HG03045 (cell line): ENCODE measurements around the gene HOXC9.

Source experiments
- ATAC-seq: cut with Tn5 transposase; IDR thresholded peaks from one replicate; pipeline ENCODE4 v1.9.1; 2021; ENCODE audit warnings: mild to moderate bottlenecking, moderate library complexity; ENCODE audit not compliant: unreplicated experiment

Gene HOXC9

GRCh38 chr12:54049108-54049507 lies 49.1 kb downstream of the HOXC9 start:
- no peak for ATAC-seq

DNA sequence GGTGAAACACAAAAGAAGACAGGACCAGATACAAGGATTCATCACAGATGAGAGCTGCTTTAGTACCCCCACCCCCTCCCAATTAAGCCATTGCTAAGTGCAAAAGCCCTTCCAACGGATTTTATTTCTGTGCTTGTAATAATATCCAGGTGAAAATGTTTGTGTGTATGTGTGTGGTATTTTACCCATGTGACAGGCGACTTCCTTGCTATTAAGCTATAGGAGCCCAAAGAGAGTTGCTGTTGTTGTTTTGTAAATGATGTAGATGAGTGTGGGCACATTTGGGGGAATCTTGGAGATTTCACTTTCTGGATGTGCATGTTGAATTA lies 50.5 kb downstream of the HOXC9 start:
- ATAC-seq, result no peak

GRCh38 chr12:54051026-54051842 lies 51.3 kb downstream of the HOXC9 start:
- no peak for ATAC-seq

GRCh38 chr12:54051874-54052437 lies 52.0 kb downstream of the HOXC9 start:
- ATAC-seq, result no peak

DNA sequence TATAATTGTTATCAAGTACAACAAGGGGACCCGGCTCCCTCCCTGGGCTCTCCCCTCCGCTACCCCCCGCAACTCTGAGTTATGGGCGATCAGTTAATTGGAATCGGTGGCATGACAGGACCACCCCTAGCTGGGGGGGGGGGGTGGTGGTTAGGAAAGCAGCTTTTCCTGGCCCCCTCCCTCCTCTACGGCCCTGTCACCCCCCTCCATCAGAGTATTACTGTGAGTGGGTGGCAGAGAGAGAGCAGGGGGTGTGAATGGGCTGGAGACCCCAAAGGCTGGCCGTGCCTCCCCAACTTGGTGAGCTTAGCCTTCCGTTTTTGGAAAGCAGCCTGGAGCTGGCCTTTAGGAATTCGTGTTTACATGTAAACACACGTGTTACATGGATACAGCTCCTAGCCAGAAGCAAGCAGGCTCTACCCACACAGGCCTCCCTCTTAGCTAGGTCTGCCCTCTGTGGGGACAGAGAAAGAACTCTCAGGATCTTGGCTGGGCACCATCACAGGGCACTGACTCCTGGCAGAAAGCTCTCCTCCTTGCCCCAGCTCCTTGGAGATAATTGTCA lies 52.6 kb downstream of the HOXC9 start:
- ATAC-seq, result no peak
